Ovary (tissue), 9 donors: ENCODE measurements around the gene GTF2A2. TPM values are rescaled to one million over a fixed set of nuclear protein-coding genes. Genes with fewer than 3 reads are reported as not detected.
"Not testable (repeated sequence)": the region's sequence is repeated elsewhere in the genome, so short reads cannot be mapped to it uniquely, and the experiment has no call there.

Experiments used
- DNase-seq, 5 donors: peaks; one replicate each; pipeline ENCODE4 v3.0.0-alpha.2; 2019 to 2020
- H3K27ac ChIP-seq, 2 donors: fragments of 200-600 bp; one replicate each; pipeline versions ENCODE4 v1.5.1 to v1.8.0; 2019 to 2022
- H3K27me3 ChIP-seq: fragments of 200-600 bp; one replicate; pipeline ENCODE4 v1.8.0; 2022
- H3K36me3 ChIP-seq: fragments of 200-600 bp; sonication (generic); one replicate; pipeline ENCODE4 v1.5.1; 2019
- H3K4me1 ChIP-seq: one replicate; pipeline ENCODE4 v1.8.1; 2013; ENCODE audit warnings: mild to moderate bottlenecking, moderate library complexity; ENCODE audit not compliant: insufficient read depth
- H3K4me3 ChIP-seq: fragments of 200-600 bp; sonication (generic); one replicate; pipeline ENCODE4 v1.5.1; 2017
- H3K9me3 ChIP-seq, 2 donors: fragments of 200-600 bp in 1 of 2; sonication (generic) in 1 of 2; one replicate each; pipeline versions ENCODE4 v1.5.1 to v1.8.1; 2013 to 2019; ENCODE audit warnings: mild to moderate bottlenecking in 1 of 2, moderate library complexity in 1 of 2
- EP300 ChIP-seq: sonication (generic); formaldehyde crosslinking; IDR thresholded peaks from one replicate; pipeline ENCODE4 v1.6.1; 2017; ENCODE audit warnings: antibody characterized with exemption
- POLR2A ChIP-seq: fragments of 450-650 bp; IDR thresholded peaks from one replicate; pipeline ENCODE4 v1.6.1; 2017; ENCODE audit warnings: antibody characterized with exemption, mild to moderate bottlenecking, moderate library complexity
- WGBS, 3 donors: extraction: QIAGEN DNeasy Blood & Tissue Kit in 1 of 3; methylation state at CpG; one replicate each; pipeline versions ENCODE4 v1.1.5 to v1.1.7; 2013 to 2017; 5-methylcytosine and 5-hydroxymethylcytosine counted together
- intact Hi-C, 4 donors: fragments of 100-400 bp; cut with DNase I; formaldehyde crosslinking; loops; one replicate each; pipeline versions ENCODE4 v1.11.0 to v1.15.1; 2022 to 2023
- polyA plus RNA-seq, 2 donors: library from polyadenylated mRNA; stranded (reverse); fragments of 200-250 nt in 1 of 2; fragments of 350-450 nt in 1 of 2; fragmentation: Illumina TruSeq in 1 of 2; extraction: RNeasy Lipid Tissue Mini Kit (QIAGEN cat#74804) in 1 of 2; gene quantifications; one replicate each; pipeline ENCODE4 v1.2.3, GENCODE V29; 2013 to 2014
- total RNA-seq, 7 donors: library from RNA; depleted of rRNA in 2 of 7; stranded (reverse); fragments of >200 nt in 2 of 7; fragmentation: NEBNext Ultra II Directional in 3 of 7; extraction: Animal tissue kit (Norgen Biotek cat#: 25700) in 3 of 7; gene quantifications; one replicate each; pipeline versions ENCODE4 v1.1.0 to v1.2.4, GENCODE V29; 2016 to 2023
- TF ChIP-seq, protein P1 (sequence below), 3 donors: fragments of 450-650 bp in 2 of 3; fragments of 200-600 bp in 1 of 3; IDR thresholded peaks; one replicate each; pipeline versions ENCODE4 v1.5.1 to v1.8.0; 2016 to 2022; ENCODE audit warnings: antibody characterized with exemption in 3 of 3, mild to moderate bottlenecking in 1 of 3
- donor health status: DM: no; HTN: no; CAD: no; lungs with moderate emphysema.
- donor health status: DM: no; HTN: no; CAD: no.
- donor health status: Bipolar disorder and iron deficiency.
- donor health status: DM: yes; HTN: yes; CAD: no.
- donor health status: DM: no; HTN: no; CAD: no.
- donor health status: DM: yes; HTN: yes; CAD: no.

GTF2A2 gene
- total and polyA plus RNA-seq, 9 donors: 45.5 to 113 (median 99.9) TPM

DNA sequence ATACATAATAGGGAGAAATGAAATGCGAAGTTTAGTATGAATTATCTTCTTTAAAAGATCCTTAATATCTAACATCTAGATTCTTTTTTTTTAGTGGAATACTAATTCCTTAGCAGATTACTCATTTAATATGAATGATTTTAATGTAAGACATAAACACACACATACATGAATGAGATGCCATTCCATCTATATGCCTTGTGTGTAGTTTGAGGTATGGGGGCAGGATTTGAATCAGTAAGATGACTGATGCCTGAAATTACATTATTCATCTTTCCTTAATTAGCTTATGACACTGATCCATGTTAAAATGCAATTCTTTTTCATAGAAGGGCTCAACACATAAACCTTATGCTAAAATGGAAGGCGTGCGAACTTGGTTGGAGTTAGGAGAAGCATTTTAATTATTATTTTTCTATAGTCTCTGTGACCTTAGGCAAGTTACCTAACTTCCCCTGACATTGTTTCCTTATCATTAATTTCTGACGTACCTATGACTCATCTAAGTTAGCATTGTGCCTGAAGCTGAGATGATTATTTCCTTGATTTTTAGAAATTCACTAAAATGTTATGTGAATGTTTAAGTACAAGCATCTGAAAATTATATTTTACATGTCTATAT, 42.6 kb upstream of the GTF2A2 start:
- no peaks in the 10 kb centered on the region for H3K27me3 ChIP-seq
- H3K4me1 ChIP-seq: no peaks in the 10 kb centered on the region
- intact Hi-C loops: loop anchor here in 2 of 4 donors (5.0 to 10.0 kb wide), 2 partner anchors 617 to 625 kb away; no protein-coding TSS in a partner anchor
- no peak for DNase-seq
- no peak overlapping the region for H3K27ac ChIP-seq
- 52 to 69% (median 57%) methylated on average over 4 of the region's 4 CpGs for WGBS, 3 donors
- no peak overlapping the region for H3K4me3 ChIP-seq
- no peaks in the 10 kb centered on the region for H3K36me3 ChIP-seq
- TF ChIP-seq POLR2A (no peak), EP300 (no peak)
- TF ChIP-seq, protein P1, sequence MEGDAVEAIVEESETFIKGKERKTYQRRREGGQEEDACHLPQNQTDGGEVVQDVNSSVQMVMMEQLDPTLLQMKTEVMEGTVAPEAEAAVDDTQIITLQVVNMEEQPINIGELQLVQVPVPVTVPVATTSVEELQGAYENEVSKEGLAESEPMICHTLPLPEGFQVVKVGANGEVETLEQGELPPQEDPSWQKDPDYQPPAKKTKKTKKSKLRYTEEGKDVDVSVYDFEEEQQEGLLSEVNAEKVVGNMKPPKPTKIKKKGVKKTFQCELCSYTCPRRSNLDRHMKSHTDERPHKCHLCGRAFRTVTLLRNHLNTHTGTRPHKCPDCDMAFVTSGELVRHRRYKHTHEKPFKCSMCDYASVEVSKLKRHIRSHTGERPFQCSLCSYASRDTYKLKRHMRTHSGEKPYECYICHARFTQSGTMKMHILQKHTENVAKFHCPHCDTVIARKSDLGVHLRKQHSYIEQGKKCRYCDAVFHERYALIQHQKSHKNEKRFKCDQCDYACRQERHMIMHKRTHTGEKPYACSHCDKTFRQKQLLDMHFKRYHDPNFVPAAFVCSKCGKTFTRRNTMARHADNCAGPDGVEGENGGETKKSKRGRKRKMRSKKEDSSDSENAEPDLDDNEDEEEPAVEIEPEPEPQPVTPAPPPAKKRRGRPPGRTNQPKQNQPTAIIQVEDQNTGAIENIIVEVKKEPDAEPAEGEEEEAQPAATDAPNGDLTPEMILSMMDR (IDR thresholded peaks at IDR 0.05): no peak
- H3K9me3 ChIP-seq: no peaks in the 10 kb centered on the region

GRCh38 chr15:59698065-59698464, 40.8 kb upstream of the GTF2A2 start:
- DNase-seq, H3K4me3 ChIP-seq, H3K27me3 ChIP-seq, H3K9me3 ChIP-seq, H3K27ac ChIP-seq, H3K36me3 ChIP-seq, H3K4me1 ChIP-seq: not testable (repeated sequence)
- intact Hi-C loops: loop anchor here in 2 of 4 donors (5.0 to 10.0 kb wide), 2 partner anchors 619 to 627 kb away; no protein-coding TSS in a partner anchor
- WGBS, 3 donors: 78 to 83% (median 80%) methylated on average over 4 of the region's 4 CpGs

GRCh38 chr15:59696332-59696731, 39.0 kb upstream of the GTF2A2 start:
- intact Hi-C loops: loop anchor here in 2 of 4 donors (5.0 to 10.0 kb wide), 2 partner anchors 621 to 628 kb away; no protein-coding TSS in a partner anchor
- Histone ChIP-seq H3K27ac (no peak overlapping the region), H3K4me3 (no peak overlapping the region), H3K27me3 (no peaks in the 10 kb centered on the region), H3K9me3 (no peaks in the 10 kb centered on the region), H3K4me1 (no peaks in the 10 kb centered on the region), H3K36me3 (no peaks in the 10 kb centered on the region)
- no peak for DNase-seq
- 73 to 83% (median 78%) methylated on average over 4 of the region's 4 CpGs for WGBS, 3 donors
- TF ChIP-seq POLR2A: no peak
- no peak for TF ChIP-seq EP300
- TF ChIP-seq, protein P1 (IDR thresholded peaks at IDR 0.05): no peak

DNA sequence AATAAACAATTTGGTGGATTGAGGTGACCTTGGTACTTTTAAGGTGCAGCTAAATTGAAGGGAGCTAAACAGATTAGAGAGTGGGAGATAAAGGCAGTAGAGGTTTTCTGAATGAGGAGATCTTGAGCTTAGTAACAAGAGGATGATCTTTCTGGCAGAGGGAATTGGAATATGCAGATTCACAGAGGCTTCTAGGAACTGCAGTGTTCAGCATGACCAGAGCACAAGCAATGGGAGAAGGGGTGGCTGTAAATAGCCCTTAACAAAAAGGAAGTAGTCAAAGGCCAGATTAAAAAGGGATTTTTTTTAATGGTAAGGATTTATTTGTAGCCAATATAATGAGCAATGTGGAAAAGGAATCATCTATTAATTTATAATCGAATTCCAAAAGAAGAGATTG, 37.5 kb upstream of the GTF2A2 start:
- no peak for DNase-seq

More for the DNA sequence above, 37.5 kb upstream of the GTF2A2 start:
- Histone ChIP-seq H3K4me3 (no peak overlapping the region), H3K9me3 (no peaks in the 10 kb centered on the region), H3K4me1 (no peaks in the 10 kb centered on the region), H3K27ac (no peak overlapping the region), H3K27me3 (no peaks in the 10 kb centered on the region), H3K36me3 (no peaks in the 10 kb centered on the region)
- no peak for TF ChIP-seq EP300
- no peak for TF ChIP-seq POLR2A
- TF ChIP-seq, protein P1 (IDR thresholded peaks at IDR 0.05): no peak
- whole genome bisulfite sequencing, 3 donors: 92 to 98% (median 93%) methylated on average over 1 of the region's 1 CpG
- intact Hi-C loops: loop anchor here in 2 of 4 donors (5.0 to 10.0 kb wide), 2 partner anchors 623 to 630 kb away; no protein-coding TSS in a partner anchor
